Vagina (tissue), 2 donors: Measurements from ENCODE around the gene CDKL4.

Source experiments
- POLR2A ChIP-seq, 2 donors: fragments of 450-650 bp; IDR thresholded peaks; one replicate each; pipeline ENCODE4 v1.6.1; 2017; ENCODE audit warnings: antibody characterized with exemption in 2 of 2, mild to moderate bottlenecking in 2 of 2, moderate library complexity in 2 of 2
- POLR2AphosphoS5 ChIP-seq, 2 donors: sonication (generic); formaldehyde crosslinking; IDR thresholded peaks; one replicate each; pipeline ENCODE4 v1.9.0; 2017; ENCODE audit warnings: antibody characterized with exemption in 2 of 2, mild to moderate bottlenecking in 2 of 2, low read depth in 1 of 2; ENCODE audit not compliant: insufficient read depth in 1 of 2

DNA sequence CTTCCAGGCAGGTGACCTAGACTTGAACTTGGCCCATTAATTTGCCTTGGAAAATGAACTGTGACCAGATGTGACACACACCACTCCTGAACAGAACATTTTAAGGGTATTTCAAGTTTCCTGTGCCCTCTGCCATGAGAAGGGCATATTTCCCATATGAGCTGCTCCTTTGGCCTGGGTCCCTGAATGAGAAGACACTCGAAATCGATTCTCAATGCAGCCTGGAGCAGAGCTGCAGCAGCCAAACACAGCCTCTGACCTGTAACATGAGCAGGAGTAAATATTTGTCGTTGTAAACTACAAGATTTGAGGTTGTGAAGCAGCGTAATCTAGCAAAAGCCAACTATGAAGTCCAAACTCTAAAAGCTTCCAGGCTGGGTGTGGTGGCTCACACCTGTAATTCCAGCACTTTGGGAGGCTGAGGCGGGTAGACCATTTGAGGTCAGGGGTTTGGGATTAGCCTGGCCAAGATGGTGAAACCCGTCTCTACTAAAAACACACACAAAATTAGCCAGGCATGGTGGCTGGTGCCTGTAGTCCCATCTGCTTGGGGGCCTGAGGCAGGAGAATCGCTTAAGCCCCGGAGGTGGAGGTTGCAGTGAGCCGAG lies 92.8 kb downstream of the CDKL4 start:
- TF ChIP-seq POLR2A (IDR thresholded peaks at IDR 0.05) (no peak), POLR2AphosphoS5 (IDR thresholded peaks at IDR 0.05; ENCODE audit: insufficient read depth in 1 of 2, low read depth in 1 of 2) (no peak)
